HG03159 (cell line): ENCODE results near the gene CYFIP2.
A peak's percentile ranks its signal among the peaks of the same experiment; 100 is the strongest.
"Not testable (repeated sequence)": the region's sequence is repeated elsewhere in the genome, so short reads cannot be mapped to it uniquely, and the experiment has no call there.

Experiments
- ATAC-seq: cut with Tn5 transposase; IDR thresholded peaks from one replicate; pipeline ENCODE4 v1.9.1; 2021; ENCODE audit warnings: mild to moderate bottlenecking, moderate library complexity; ENCODE audit not compliant: unreplicated experiment

The CYFIP2 gene

GRCh38 chr5:157387041-157387563 is 121.2 kb downstream of the CYFIP2 start:
- no peak for ATAC-seq

GRCh38 chr5:157387683-157388093 is 121.8 kb downstream of the CYFIP2 start:
- no peak for ATAC-seq

GRCh38 chr5:157388111-157388710 is 122.3 kb downstream of the CYFIP2 start:
- ATAC-seq = no peak

GRCh38 chr5:157389103-157389502 is 123.2 kb downstream of the CYFIP2 start:
- no peak for ATAC-seq

- ATAC-seq = no peak
Observed at GRCh38 chr5:157390133-157390532, 124.2 kb downstream of the CYFIP2 start.

GRCh38 chr5:157390551-157391297 is 124.8 kb downstream of the CYFIP2 start:
- no peak for ATAC-seq

GRCh38 chr5:157398305-157398704 is 132.4 kb downstream of the CYFIP2 start:
- ATAC-seq = no peak

GRCh38 chr5:157400741-157401495 is 135.0 kb downstream of the CYFIP2 start:
- no peak for ATAC-seq

- ATAC-seq = no peak
Observed at GRCh38 chr5:157415838-157416237, 149.9 kb downstream of the CYFIP2 start.

- not testable (repeated sequence) for ATAC-seq
Observed at GRCh38 chr5:157419521-157419920, 153.6 kb downstream of the CYFIP2 start.

- not testable (repeated sequence) for ATAC-seq
Observed at GRCh38 chr5:157429920-157430319, 164.0 kb downstream of the CYFIP2 start.

- ATAC-seq = peak; percentile 91
Observed at GRCh38 chr5:157431544-157432200, 165.7 kb downstream of the CYFIP2 start.

- ATAC-seq = no peak
Observed at GRCh38 chr5:157434096-157434495, 168.2 kb downstream of the CYFIP2 start.

GRCh38 chr5:157443041-157443549 is 177.2 kb downstream of the CYFIP2 start:
- no peak for ATAC-seq

GRCh38 chr5:157444224-157444623 is 178.3 kb downstream of the CYFIP2 start:
- ATAC-seq = no peak
